Muscle of back (tissue), 13 donors: ENCODE measurements around the gene TMEM176A. TPM values are rescaled to one million over a fixed set of nuclear protein-coding genes. Genes with fewer than 3 reads are reported as not detected.
"Not testable (repeated sequence)": the region's sequence is repeated elsewhere in the genome, so short reads cannot be mapped to it uniquely, and the experiment has no call there.

Experiments used
- DNase-seq, 3 donors: peaks; one replicate each; pipeline versions ENCODE4 v3.0.0 to v3.0.0-alpha.2; 2013
- long read RNA-seq, 9 donors: transcript quantifications; one replicate each; lab custom pipeline, GENCODE V29; 2026
- polyA plus RNA-seq, 10 donors: library from polyadenylated mRNA; unstranded; fragments of 120-200 nt; gene quantifications; one replicate each; pipeline ENCODE4 v1.2.1, GENCODE V29; 2013; ENCODE audit not compliant: insufficient read length in 10 of 10

The TMEM176A gene
- polyA plus RNA-seq = 10 to 100 TPM in 7 of 10 donors, 1 to 10 TPM in 3; 8.8 to 21.4 (median 12.6) TPM
- long read RNA-seq, donor 1, partial matches to known transcripts = 7 of 11 reads
- long read RNA-seq, donor 1, other reads (novel, unspliced or antisense) = 0 of 11 reads
- long read RNA-seq, donor 2, partial matches to known transcripts = 0 of 7 reads
- long read RNA-seq, donor 2, other reads (novel, unspliced or antisense) = 0 of 7 reads
- long read RNA-seq, donor 3 = 0 reads
- long read RNA-seq, donor 4, partial matches to known transcripts = 0 of 1 reads
- long read RNA-seq, donor 4, other reads (novel, unspliced or antisense) = 0 of 1 reads
- long read RNA-seq, donor 5, transcript TMEM176A-201 (7 exons, 1,261 nt) = major isoform, 7 of 22 reads
- long read RNA-seq, donor 5, partial matches to known transcripts = 11 of 22 reads
- long read RNA-seq, donor 5, other reads (novel, unspliced or antisense) = 0 of 22 reads
- long read RNA-seq, donor 6, partial matches to known transcripts = 0 of 6 reads
- long read RNA-seq, donor 6, other reads (novel, unspliced or antisense) = 0 of 6 reads
- long read RNA-seq, donor 7, partial matches to known transcripts = 0 of 4 reads
- long read RNA-seq, donor 7, other reads (novel, unspliced or antisense) = 0 of 4 reads
- long read RNA-seq, donor 8, partial matches to known transcripts = 0 of 4 reads
- long read RNA-seq, donor 8, other reads (novel, unspliced or antisense) = 0 of 4 reads
- long read RNA-seq, donor 9, partial matches to known transcripts = 0 of 1 reads
- long read RNA-seq, donor 9, other reads (novel, unspliced or antisense) = 0 of 1 reads

- peak in 1 of 3 donors; percentile 49 for DNase-seq
These were observed at the start of gene TMEM176A for GRCh38 chr7:150800581-150801241. Gene TMEM176A (plus strand): TSS chr7:150800769. CDS start chr7:150801551, 782 bp downstream.

- DNase-seq = no peak
These were observed 48.9 kb upstream of the TMEM176A start for GRCh38 chr7:150751702-150752101.

- DNase-seq = no peak
These were observed 47.3 kb upstream of the TMEM176A start for GRCh38 chr7:150753239-150753638.

GRCh38 chr7:150753826-150754603, 46.6 kb upstream of the TMEM176A start:
- DNase-seq = no peak

GRCh38 chr7:150754951-150755350, 45.6 kb upstream of the TMEM176A start:
- DNase-seq = no peak

- no peak for DNase-seq
These were observed 45.0 kb upstream of the TMEM176A start for GRCh38 chr7:150755473-150756099.

- DNase-seq = no peak
These were observed 44.4 kb upstream of the TMEM176A start for GRCh38 chr7:150756166-150756565.

- DNase-seq = no peak
These were observed 43.7 kb upstream of the TMEM176A start for GRCh38 chr7:150756858-150757257.

GRCh38 chr7:150759479-150759878, 41.1 kb upstream of the TMEM176A start:
- DNase-seq = no peak

- no peak for DNase-seq
These were observed 34.2 kb upstream of the TMEM176A start for GRCh38 chr7:150766334-150766709.

GRCh38 chr7:150769768-150770167, 30.8 kb upstream of the TMEM176A start:
- no peak for DNase-seq

- DNase-seq = not testable (repeated sequence)
These were observed 26.4 kb upstream of the TMEM176A start for GRCh38 chr7:150774131-150774530.

GRCh38 chr7:150778014-150778737, 22.4 kb upstream of the TMEM176A start:
- DNase-seq = no peak

GRCh38 chr7:150778738-150779301, 21.7 kb upstream of the TMEM176A start:
- DNase-seq = peak; percentile 71 to 91 (median 83)

GRCh38 chr7:150780292-150780691, 20.3 kb upstream of the TMEM176A start:
- no peak for DNase-seq

- peak in 1 of 3 donors; percentile 51 for DNase-seq
These were observed 19.5 kb upstream of the TMEM176A start for GRCh38 chr7:150781103-150781502.

- DNase-seq = no peak
These were observed 18.6 kb upstream of the TMEM176A start for GRCh38 chr7:150781961-150782360.

- DNase-seq = no peak
These were observed 16.3 kb upstream of the TMEM176A start for GRCh38 chr7:150784120-150784736.

GRCh38 chr7:150784954-150785353, 15.6 kb upstream of the TMEM176A start:
- DNase-seq = peak in 1 of 3 donors; percentile 40
